GM23338 (cell line): ENCODE results near the gene SERPINB2. TPM values are rescaled to one million over a fixed set of nuclear protein-coding genes. Genes with fewer than 3 reads are reported as not detected.

Experiments used
- ATAC-seq: fragments of 200-7000 bp; cut with Tn5 transposase; 3 replicates; pipeline ENCODE4 v1.9.1; 2020
- DNase-seq: peaks from one replicate; pipeline ENCODE4 v3.0.0-alpha.2; 2015; ENCODE audit warnings: low spot score
- H2AFZ ChIP-seq: fragments of 200-600 bp; sonication (generic); 2 replicates; pipeline ENCODE4 v1.8.0; 2016; ENCODE audit warnings: antibody characterized with exemption, mild to moderate bottlenecking, moderate library complexity
- H3F3A ChIP-seq: fragments of 200-600 bp; sonication (generic); replicated peaks from 2 replicates; pipeline ENCODE4 v1.8.0; 2017; ENCODE audit warnings: antibody characterized with exemption, mixed run types, low read depth
- H3K27ac ChIP-seq: fragments of 200-600 bp; sonication (generic); 2 replicates; pipeline ENCODE4 v1.6.1; 2016; ENCODE audit warnings: low read depth
- H3K27me3 ChIP-seq: fragments of 200-600 bp; sonication (generic); 2 replicates; pipeline ENCODE4 v1.8.0; 2016; ENCODE audit warnings: mild to moderate bottlenecking, mixed run types, moderate library complexity; ENCODE audit not compliant: insufficient read depth
- H3K36me3 ChIP-seq: fragments of 200-600 bp; sonication (generic); 2 replicates; pipeline ENCODE4 v1.8.0; 2016; ENCODE audit warnings: mild to moderate bottlenecking; ENCODE audit not compliant: insufficient read depth
- H3K4me1 ChIP-seq: fragments of 200-600 bp; sonication (generic); 2 replicates; pipeline ENCODE4 v1.8.0; 2016; ENCODE audit warnings: mild to moderate bottlenecking, moderate library complexity; ENCODE audit not compliant: insufficient read depth
- H3K4me2 ChIP-seq: fragments of 200-600 bp; sonication (generic); 2 replicates; pipeline ENCODE4 v1.7.1; 2017; ENCODE audit warnings: mixed run types
- H3K4me3 ChIP-seq: fragments of 200-600 bp; sonication (generic); 2 replicates; pipeline ENCODE4 v1.6.1; 2016; ENCODE audit warnings: mixed run types
- H3K79me2 ChIP-seq: fragments of 200-600 bp; sonication (generic); replicated peaks from 2 replicates; pipeline ENCODE4 v1.8.0; 2017; ENCODE audit warnings: mild to moderate bottlenecking; ENCODE audit not compliant: insufficient read depth
- H3K9me2 ChIP-seq: fragments of 200-600 bp; sonication (generic); 2 replicates; pipeline ENCODE4 v1.8.0; 2017; ENCODE audit not compliant: insufficient read depth
- H4K20me1 ChIP-seq: fragments of 200-600 bp; sonication (generic); replicated peaks from 2 replicates; pipeline ENCODE4 v1.8.0; 2017; ENCODE audit warnings: mild to moderate bottlenecking; ENCODE audit not compliant: insufficient read depth
- H3K27ac Mint-ChIP-seq: 2 replicates; pipeline ENCODE4 v1.8.0; 2020; ENCODE audit warnings: inconsistent platforms, mild to moderate bottlenecking, moderate library complexity, mixed read lengths
- H3K27me3 Mint-ChIP-seq: 3 replicates; pipeline ENCODE4 v1.8.0; 2022; ENCODE audit warnings: low read depth, mild to moderate bottlenecking, moderate library complexity, mixed read lengths, inconsistent platforms; ENCODE audit not compliant: insufficient read depth, poor library complexity
- H3K36me3 Mint-ChIP-seq: 3 replicates; pipeline ENCODE4 v1.8.0; 2021; ENCODE audit warnings: low read depth, mild to moderate bottlenecking, inconsistent platforms, moderate library complexity, mixed read lengths
- H3K4me1 Mint-ChIP-seq: 3 replicates; pipeline ENCODE4 v1.8.0; 2020; ENCODE audit warnings: mild to moderate bottlenecking, inconsistent platforms, mixed read lengths
- H3K4me3 Mint-ChIP-seq: 3 replicates; pipeline ENCODE4 v1.8.0; 2021; ENCODE audit warnings: moderate library complexity, mild to moderate bottlenecking, inconsistent platforms, mixed read lengths
- H3K9me3 Mint-ChIP-seq: 3 replicates; pipeline ENCODE4 v1.8.0; 2020; ENCODE audit warnings: moderate library complexity, mild to moderate bottlenecking, inconsistent platforms, mixed read lengths
- CTCF ChIP-seq, 2 experiments: fragments of 200-600 bp in 1 of 2; sonication (generic) in 1 of 2; conservative IDR thresholded peaks; 2 replicates each; pipeline versions ENCODE4 v1.5.1 to v1.6.1; 2016 to 2017; ENCODE audit warnings: antibody characterized with exemption in 2 of 2, low read depth in 2 of 2, mild to moderate bottlenecking in 2 of 2, moderate library complexity in 1 of 2
- EZH2 ChIP-seq: fragments of 200-600 bp; sonication (generic); IDR thresholded peaks from one replicate; pipeline ENCODE4 v1.8.0; 2017; ENCODE audit warnings: antibody characterized with exemption, mild to moderate bottlenecking, low read depth; ENCODE audit not compliant: unreplicated experiment
- EZH2phosphoT487 ChIP-seq: fragments of 200-600 bp; sonication (generic); IDR thresholded peaks from one replicate; pipeline ENCODE4 v1.8.1; 2018; ENCODE audit warnings: antibody characterized with exemption; ENCODE audit not compliant: unreplicated experiment
- JUNB ChIP-seq: IDR thresholded peaks from one replicate; pipeline ENCODE4 v1.6.1; 2016; ENCODE audit warnings: antibody characterized with exemption; ENCODE audit not compliant: unreplicated experiment
- NANOG ChIP-seq: IDR thresholded peaks from 2 replicates; pipeline ENCODE4 v1.6.1; 2016; ENCODE audit warnings: antibody characterized with exemption, borderline replicate concordance
- POLR2AphosphoS5 ChIP-seq: IDR thresholded peaks from 2 replicates; pipeline ENCODE4 v1.6.1; 2016; ENCODE audit warnings: antibody characterized with exemption, low read depth
- REST ChIP-seq: IDR thresholded peaks from one replicate; pipeline ENCODE4 v1.6.1; 2018; ENCODE audit warnings: antibody characterized with exemption; ENCODE audit not compliant: unreplicated experiment
- STAT1 ChIP-seq: IDR thresholded peaks from one replicate; pipeline ENCODE4 v1.6.1; 2016; ENCODE audit warnings: antibody characterized with exemption; ENCODE audit not compliant: unreplicated experiment
- ZNF114 ChIP-seq: fragments of 250-450 bp; sonication (Bioruptor Pico); IDR thresholded peaks from 2 replicates; pipeline ENCODE4 v1.5.0; 2020; ENCODE audit warnings: mild to moderate bottlenecking, moderate library complexity
- ZNF331 ChIP-seq: fragments of 250-450 bp; sonication (Bioruptor Pico); IDR thresholded peaks from 2 replicates; pipeline ENCODE4 v1.5.0; 2020; ENCODE audit warnings: low read depth, mild to moderate bottlenecking, moderate library complexity
- ZNF462 ChIP-seq: fragments of 250-450 bp; sonication (Bioruptor Pico); IDR thresholded peaks from 2 replicates; pipeline ENCODE4 v1.5.0; 2020; ENCODE audit warnings: mild to moderate bottlenecking, moderate library complexity
- polyA plus RNA-seq: library from polyadenylated mRNA; unstranded; fragments of >200 nt; fragmentation: Nextera tagmentation; extraction: Ambion mirVana; gene quantifications from 2 replicates; pipeline ENCODE4 v1.2.1, GENCODE V29; 2016
- total RNA-seq: library from RNA; depleted of rRNA; stranded (reverse); fragments of >200 nt; shearing (Covaris generic); gene quantifications from 2 replicates; pipeline ENCODE4 v1.2.3, GENCODE V29; 2014

Gene SERPINB2
- total and polyA plus RNA-seq, 2 experiments from 2014 or later, result not detected

- TF ChIP-seq ZNF462 (CRISPR knock-in tag) (no peak), POLR2AphosphoS5 (no peak), EZH2phosphoT487 (no peak), STAT1 (no peak), ZNF114 (CRISPR knock-in tag) (no peak), ZNF331 (CRISPR knock-in tag) (no peak), JUNB (no peak), NANOG (no peak)
Measured at GRCh38 chr18:63881851-63882250, 5.7 kb upstream of the SERPINB2 start (continued).

GRCh38 chr18:63882333-63883141 is 5.0 kb upstream of the SERPINB2 start:
- no peak overlapping the region for H3K4me3 ChIP-seq
- no peaks in the 10 kb centered on the region for H3K79me2 ChIP-seq
- no peak for DNase-seq
- H3K4me2 ChIP-seq, result no peak overlapping the region
- no peaks in the 10 kb centered on the region for H3K9me2 ChIP-seq
- no peak overlapping the region for H3K4me3 Mint-ChIP-seq
- ATAC-seq, result no peak
- H3K9me3 Mint-ChIP-seq, result no peaks in the 10 kb centered on the region
- H3K4me1 Mint-ChIP-seq, result no peaks in the 10 kb centered on the region
- H2AFZ ChIP-seq, result no peak overlapping the region
- H3K27ac Mint-ChIP-seq, result no peak overlapping the region
- no peaks in the 10 kb centered on the region for H4K20me1 ChIP-seq
- H3K36me3 Mint-ChIP-seq, result no peaks in the 10 kb centered on the region
- no peaks in the 10 kb centered on the region for H3K36me3 ChIP-seq
- H3K27me3 ChIP-seq, result no peaks in the 10 kb centered on the region
- no peaks in the 10 kb centered on the region for H3F3A ChIP-seq
- H3K27me3 Mint-ChIP-seq, result no peaks in the 10 kb centered on the region
- no peaks in the 10 kb centered on the region for H3K4me1 ChIP-seq
- no peak overlapping the region for H3K27ac ChIP-seq
- no peak for TF ChIP-seq EZH2phosphoT487
- TF ChIP-seq REST, result no peak
- no peak for TF ChIP-seq STAT1
- no peak for TF ChIP-seq EZH2
- no peak for TF ChIP-seq CTCF (conservative IDR thresholded peaks at IDR 0.05; ENCODE audit: low read depth in 2 of 2)
